Natural killer cell (primary cell): ENCODE measurements around the gene IQGAP3. TPM values are rescaled to one million over a fixed set of nuclear protein-coding genes. Genes with fewer than 3 reads are reported as not detected.

Experiments used
- ATAC-seq, 3 donors: fragments of 150-1000 bp in 2 of 3; fragments of 200-7000 bp in 1 of 3; cut with Tn5 transposase; 1 replicate in 1 of 3; 2 replicates in 2 of 3; pipeline ENCODE4 v1.10.0; 2021; ENCODE audit warnings: mild to moderate bottlenecking in 2 of 3, moderate library complexity in 2 of 3
- DNase-seq, 2 donors: peaks; one replicate each; pipeline versions ENCODE4 v3.0.0 to v3.0.0-alpha.2; 2013 to 2021; ENCODE audit warnings: mixed read lengths in 1 of 2
- H3K27ac ChIP-seq: one replicate; pipeline ENCODE4 v1.5.1; 2013; ENCODE audit warnings: mild to moderate bottlenecking, low read length
- H3K27me3 ChIP-seq: one replicate; pipeline ENCODE4 v1.6.1; 2013; ENCODE audit warnings: low read length; ENCODE audit not compliant: control insufficient read depth, insufficient read depth
- H3K36me3 ChIP-seq: one replicate; pipeline ENCODE4 v1.6.1; 2013; ENCODE audit warnings: low read length; ENCODE audit not compliant: control insufficient read depth, insufficient read depth
- H3K4me1 ChIP-seq: one replicate; pipeline ENCODE4 v1.6.1; 2013; ENCODE audit warnings: low read length; ENCODE audit not compliant: control insufficient read depth, insufficient read depth
- H3K4me3 ChIP-seq: one replicate; pipeline ENCODE4 v1.5.1; 2013; ENCODE audit warnings: low read length
- H3K9me3 ChIP-seq: one replicate; pipeline ENCODE4 v1.6.1; 2013; ENCODE audit warnings: low read length; ENCODE audit not compliant: control insufficient read depth, insufficient read depth
- H3K27ac Mint-ChIP-seq, 2 donors: one replicate each; pipeline ENCODE4 v1.8.0; 2022; ENCODE audit warnings: mild to moderate bottlenecking in 2 of 2, mixed read lengths in 2 of 2, moderate library complexity in 1 of 2
- H3K27me3 Mint-ChIP-seq, 2 donors: one replicate each; pipeline ENCODE4 v1.8.0; 2022; ENCODE audit warnings: low read depth in 2 of 2, mixed read lengths in 2 of 2
- H3K36me3 Mint-ChIP-seq: one replicate; pipeline ENCODE4 v1.8.0; 2022; ENCODE audit warnings: mixed read lengths
- H3K4me1 Mint-ChIP-seq, 2 donors: one replicate each; pipeline ENCODE4 v1.8.0; 2022; ENCODE audit warnings: mixed read lengths in 2 of 2
- H3K4me3 Mint-ChIP-seq: one replicate; pipeline ENCODE4 v1.8.0; 2022; ENCODE audit warnings: mild to moderate bottlenecking, moderate library complexity, mixed read lengths
- H3K9me3 Mint-ChIP-seq, 2 donors: one replicate each; pipeline ENCODE4 v1.8.0; 2022; ENCODE audit warnings: mixed read lengths in 2 of 2
- WGBS: methylation state at CpG from one replicate; pipeline ENCODE4 v1.1.7; 2013; ENCODE audit warnings: missing lambda C conversion rate; ENCODE audit not compliant: insufficient coverage; 5-methylcytosine and 5-hydroxymethylcytosine counted together
- intact Hi-C: fragments of 100-400 bp; cut with micrococcal nuclease; formaldehyde crosslinking; loops from one replicate; pipeline ENCODE4 v1.14.2; 2022
- total RNA-seq, 4 donors: library from RNA; stranded (reverse); fragments of 120-200 nt in 1 of 4; gene quantifications; one replicate each; pipeline versions ENCODE4 v1.2.3 to v1.2.4, GENCODE V29; 2013 to 2022
- TF ChIP-seq, protein P1 (sequence below): fragments of 200-600 bp; IDR thresholded peaks from one replicate; pipeline ENCODE4 v1.8.0; 2022; ENCODE audit warnings: antibody characterized with exemption

IQGAP3 gene
- total RNA-seq, 3 donors from 2014 or later (not counting 1 experiment from before 2014, with no cell fraction given), result 0.08 to 0.21 (median 0.14) TPM

DNA sequence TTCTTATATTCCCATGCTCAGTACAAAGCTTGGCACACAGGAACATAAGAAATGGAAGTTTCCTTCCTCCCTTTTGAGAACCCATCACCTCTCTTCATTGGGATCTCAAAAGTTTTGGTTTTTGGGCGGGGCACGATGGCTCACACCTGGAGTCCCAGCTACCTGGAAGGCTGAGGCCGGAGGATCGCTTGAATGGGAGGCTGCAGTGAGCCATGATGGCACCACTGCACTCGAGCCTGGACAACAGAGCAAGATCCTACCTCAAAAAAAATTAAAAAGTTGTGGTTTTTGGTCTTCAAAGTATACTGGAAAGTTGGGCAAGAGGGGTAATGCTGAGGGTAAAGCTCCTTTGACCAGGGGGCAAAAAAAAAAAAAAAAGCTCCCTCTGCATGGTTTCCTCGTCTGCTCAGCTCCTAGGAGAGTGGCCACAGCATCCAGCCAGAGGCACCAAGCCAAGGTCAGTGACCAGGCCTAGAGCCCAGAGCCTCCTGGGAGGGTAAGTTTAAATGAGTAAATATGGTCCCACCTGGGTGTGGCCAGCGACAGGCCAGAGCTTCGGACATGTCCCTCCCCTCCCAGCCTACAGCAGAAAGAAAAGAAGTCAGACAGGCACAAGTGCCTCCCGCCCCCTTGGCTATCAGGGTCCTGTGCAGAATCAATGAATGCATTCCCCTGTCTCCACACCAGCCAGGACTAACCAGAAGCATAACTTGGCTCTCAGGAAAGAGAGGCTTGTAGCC, 76.8 kb downstream of the IQGAP3 start:
- intact Hi-C loops, result no loop called here

DNA sequence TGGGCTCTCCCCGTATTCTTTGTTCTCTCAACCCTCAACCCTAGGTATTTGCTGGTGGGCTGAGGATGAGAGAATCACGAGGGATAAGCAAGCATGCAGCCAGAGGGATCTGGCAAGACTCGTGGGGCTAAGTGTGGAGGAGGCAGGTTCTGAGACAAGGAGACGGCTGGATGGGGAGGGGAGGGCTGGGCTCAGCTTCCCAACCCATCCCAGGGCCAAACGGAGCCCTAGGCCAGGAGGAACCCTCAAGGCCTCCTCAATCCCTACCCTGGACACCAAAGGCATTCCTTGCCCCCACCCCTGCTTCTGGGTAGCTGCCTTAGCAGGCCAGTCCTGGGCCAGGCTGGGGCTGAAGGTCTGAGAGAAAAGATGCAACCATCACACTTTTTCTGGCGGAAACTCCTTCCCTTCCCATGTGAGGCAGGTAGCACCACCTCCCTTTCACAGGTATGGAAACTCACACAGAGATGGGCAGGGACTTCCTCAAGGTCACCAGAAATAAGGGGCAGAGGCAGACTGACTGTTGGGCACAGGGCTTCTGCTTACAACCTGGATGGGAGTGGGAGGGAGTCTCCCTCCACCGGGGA, 78.0 kb downstream of the IQGAP3 start:
- peaks cover 80 to 97% of the 10 kb centered on the region in 2 donors for H3K4me1 Mint-ChIP-seq
- peak overlapping the region in 1 of 2 donors; percentile 89 for H3K27ac Mint-ChIP-seq
- 77% methylated on average over 6 of the region's 7 CpGs for WGBS
- Histone ChIP-seq H3K4me3 (no peak overlapping the region), H3K36me3 (peaks cover 3% of the 10 kb centered on the region), H3K4me1 (peaks cover 100% of the 10 kb centered on the region), H3K27ac (no peak overlapping the region), H3K9me3 (no peaks in the 10 kb centered on the region), H3K27me3 (no peaks in the 10 kb centered on the region)
- TF ChIP-seq, protein P1, sequence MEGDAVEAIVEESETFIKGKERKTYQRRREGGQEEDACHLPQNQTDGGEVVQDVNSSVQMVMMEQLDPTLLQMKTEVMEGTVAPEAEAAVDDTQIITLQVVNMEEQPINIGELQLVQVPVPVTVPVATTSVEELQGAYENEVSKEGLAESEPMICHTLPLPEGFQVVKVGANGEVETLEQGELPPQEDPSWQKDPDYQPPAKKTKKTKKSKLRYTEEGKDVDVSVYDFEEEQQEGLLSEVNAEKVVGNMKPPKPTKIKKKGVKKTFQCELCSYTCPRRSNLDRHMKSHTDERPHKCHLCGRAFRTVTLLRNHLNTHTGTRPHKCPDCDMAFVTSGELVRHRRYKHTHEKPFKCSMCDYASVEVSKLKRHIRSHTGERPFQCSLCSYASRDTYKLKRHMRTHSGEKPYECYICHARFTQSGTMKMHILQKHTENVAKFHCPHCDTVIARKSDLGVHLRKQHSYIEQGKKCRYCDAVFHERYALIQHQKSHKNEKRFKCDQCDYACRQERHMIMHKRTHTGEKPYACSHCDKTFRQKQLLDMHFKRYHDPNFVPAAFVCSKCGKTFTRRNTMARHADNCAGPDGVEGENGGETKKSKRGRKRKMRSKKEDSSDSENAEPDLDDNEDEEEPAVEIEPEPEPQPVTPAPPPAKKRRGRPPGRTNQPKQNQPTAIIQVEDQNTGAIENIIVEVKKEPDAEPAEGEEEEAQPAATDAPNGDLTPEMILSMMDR, result no peak
- no peaks in the 10 kb centered on the region for H3K36me3 Mint-ChIP-seq
- ATAC-seq (no peak), DNase-seq (no peak)
- no peaks in the 10 kb centered on the region for H3K27me3 Mint-ChIP-seq
- H3K9me3 Mint-ChIP-seq, result no peaks in the 10 kb centered on the region
- no peak overlapping the region for H3K4me3 Mint-ChIP-seq
- intact Hi-C loops, result no loop called here

More for the DNA sequence above, 76.8 kb downstream of the IQGAP3 start:
- ATAC-seq (no peak), DNase-seq (no peak)
- 74% methylated on average over 9 of the region's 9 CpGs for WGBS
- TF ChIP-seq, protein P1, result no peak
- peak overlapping the region; percentile 96 to 99 for H3K27ac Mint-ChIP-seq
- Histone ChIP-seq H3K4me1 (peaks cover 91% of the 10 kb centered on the region), H3K9me3 (no peaks in the 10 kb centered on the region), H3K27me3 (no peaks in the 10 kb centered on the region), H3K36me3 (peaks cover 3% of the 10 kb centered on the region), H3K27ac (peak overlapping the region; percentile 3), H3K4me3 (no peak overlapping the region)
- H3K36me3 Mint-ChIP-seq, result no peaks in the 10 kb centered on the region
- H3K4me3 Mint-ChIP-seq, result peak overlapping the region; percentile 79
- no peaks in the 10 kb centered on the region for H3K9me3 Mint-ChIP-seq
- H3K4me1 Mint-ChIP-seq, result peaks cover 70 to 85% of the 10 kb centered on the region in 2 donors
- no peaks in the 10 kb centered on the region for H3K27me3 Mint-ChIP-seq

DNA sequence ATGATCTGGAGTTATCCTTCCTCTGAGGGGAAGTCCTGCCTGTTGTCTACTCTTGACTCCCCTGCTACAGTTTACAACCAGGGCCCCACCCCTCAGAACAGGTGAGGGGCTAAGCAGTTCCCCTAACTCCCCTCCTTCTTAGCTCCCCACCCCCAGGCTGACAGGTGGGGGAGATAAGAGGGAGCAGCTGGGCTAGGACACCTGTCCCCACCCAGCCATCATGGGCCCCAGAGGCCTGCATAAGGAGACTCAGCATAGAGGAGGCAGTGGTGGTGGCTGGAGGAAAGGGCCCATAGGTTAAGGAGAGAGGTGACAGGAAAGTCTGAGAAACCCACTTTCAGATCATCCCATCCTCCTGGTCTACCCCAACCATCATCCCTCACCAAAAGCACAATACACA, 78.6 kb downstream of the IQGAP3 start:
- TF ChIP-seq, protein P1, result no peak
- no peaks in the 10 kb centered on the region for H3K36me3 Mint-ChIP-seq
- no peaks in the 10 kb centered on the region for H3K9me3 Mint-ChIP-seq
- H3K4me1 Mint-ChIP-seq, result peaks cover 86 to 98% of the 10 kb centered on the region in 2 donors
- Histone ChIP-seq H3K27ac (peak overlapping the region; percentile 77), H3K4me1 (peaks cover 100% of the 10 kb centered on the region), H3K4me3 (no peak overlapping the region), H3K36me3 (peaks cover 3% of the 10 kb centered on the region), H3K27me3 (no peaks in the 10 kb centered on the region), H3K9me3 (no peaks in the 10 kb centered on the region)
- H3K27me3 Mint-ChIP-seq, result no peaks in the 10 kb centered on the region
- ATAC-seq, result no peak
- H3K4me3 Mint-ChIP-seq, result peak overlapping the region; percentile 45
- DNase-seq, result no peak
- intact Hi-C loops, result no loop called here
- H3K27ac Mint-ChIP-seq, result peak overlapping the region; percentile 61 to 89
